NCI-H2196 (cell line): ENCODE measurements around the gene WNT5A.

Experiments used
- DNase-seq: peaks from one replicate; lab custom pipeline; 2025; ENCODE audit not compliant: unreplicated experiment; lab: John Stamatoyannopoulos, UW

Gene WNT5A

DNA sequence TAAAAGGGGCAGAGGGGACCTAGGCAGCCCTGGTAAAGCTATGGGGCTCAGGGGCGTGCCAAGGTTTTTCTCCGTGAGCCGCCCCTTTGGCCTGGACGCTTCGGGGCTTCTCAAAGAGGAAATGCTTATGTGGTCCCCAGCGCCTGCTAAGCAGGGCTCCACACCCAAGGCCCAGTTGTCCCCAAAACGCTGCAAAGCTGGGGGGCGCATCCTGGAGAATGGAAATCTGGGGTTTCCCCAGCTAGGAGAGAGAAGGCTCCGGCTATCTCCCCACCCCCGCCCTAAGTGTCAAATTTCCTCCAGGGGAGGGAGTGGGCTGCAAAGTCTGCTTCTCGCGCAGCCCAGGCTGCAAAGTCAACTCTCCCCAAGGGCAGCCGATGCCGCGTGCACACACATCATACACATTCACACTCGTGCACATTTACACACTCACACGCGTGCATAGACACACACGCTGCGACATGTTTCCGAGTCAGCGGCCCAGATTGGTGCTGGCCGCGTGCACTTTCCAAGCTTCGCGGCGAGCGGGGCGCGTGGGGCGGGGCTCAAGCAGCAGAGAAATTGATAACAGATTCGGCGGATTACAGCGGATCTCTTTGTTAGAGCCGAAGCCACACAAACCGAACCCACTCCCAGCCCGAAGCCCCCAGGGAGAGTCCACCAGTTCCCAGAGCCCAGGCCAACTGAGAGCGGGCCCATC lies 4.5 kb downstream of the WNT5A start:
- no peak for DNase-seq

DNA sequence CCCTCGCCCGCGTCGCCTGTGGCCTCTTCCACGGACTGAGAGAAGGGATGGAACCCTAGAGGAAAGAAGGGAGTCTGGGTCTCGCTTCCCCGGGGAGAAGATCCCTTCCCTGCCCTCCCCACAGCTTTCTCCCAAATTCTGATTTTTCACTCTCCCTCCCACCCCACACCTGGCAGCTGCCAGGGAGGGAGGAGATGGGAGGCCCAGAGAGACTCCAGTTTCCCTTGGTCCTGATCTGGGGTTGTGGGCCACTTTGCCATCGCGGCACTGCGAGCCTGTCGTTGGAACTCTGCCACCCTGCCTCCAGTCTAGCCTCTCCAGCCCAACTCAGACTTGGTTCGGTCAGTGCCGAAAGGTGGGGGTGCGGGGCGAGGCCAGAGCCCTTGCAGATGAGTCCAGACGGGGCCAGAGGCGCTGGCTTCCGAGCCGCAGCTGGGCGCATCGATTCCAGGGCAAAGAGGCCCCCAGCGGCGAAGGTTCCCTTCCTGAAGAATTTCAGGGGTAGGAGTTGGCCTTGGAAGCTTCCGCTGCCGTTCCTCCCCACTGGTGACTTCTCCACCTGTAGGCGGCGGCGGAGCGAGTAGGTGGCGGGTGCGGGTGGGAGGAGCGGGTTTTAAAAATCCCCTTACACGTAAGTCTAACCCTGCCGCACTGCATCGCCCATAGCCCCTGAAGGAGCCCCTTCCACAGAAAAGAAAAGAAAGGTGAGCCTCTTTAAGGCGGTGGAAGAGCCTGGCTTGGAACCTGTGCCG lies 5.2 kb downstream of the WNT5A start:
- no peak for DNase-seq

DNA sequence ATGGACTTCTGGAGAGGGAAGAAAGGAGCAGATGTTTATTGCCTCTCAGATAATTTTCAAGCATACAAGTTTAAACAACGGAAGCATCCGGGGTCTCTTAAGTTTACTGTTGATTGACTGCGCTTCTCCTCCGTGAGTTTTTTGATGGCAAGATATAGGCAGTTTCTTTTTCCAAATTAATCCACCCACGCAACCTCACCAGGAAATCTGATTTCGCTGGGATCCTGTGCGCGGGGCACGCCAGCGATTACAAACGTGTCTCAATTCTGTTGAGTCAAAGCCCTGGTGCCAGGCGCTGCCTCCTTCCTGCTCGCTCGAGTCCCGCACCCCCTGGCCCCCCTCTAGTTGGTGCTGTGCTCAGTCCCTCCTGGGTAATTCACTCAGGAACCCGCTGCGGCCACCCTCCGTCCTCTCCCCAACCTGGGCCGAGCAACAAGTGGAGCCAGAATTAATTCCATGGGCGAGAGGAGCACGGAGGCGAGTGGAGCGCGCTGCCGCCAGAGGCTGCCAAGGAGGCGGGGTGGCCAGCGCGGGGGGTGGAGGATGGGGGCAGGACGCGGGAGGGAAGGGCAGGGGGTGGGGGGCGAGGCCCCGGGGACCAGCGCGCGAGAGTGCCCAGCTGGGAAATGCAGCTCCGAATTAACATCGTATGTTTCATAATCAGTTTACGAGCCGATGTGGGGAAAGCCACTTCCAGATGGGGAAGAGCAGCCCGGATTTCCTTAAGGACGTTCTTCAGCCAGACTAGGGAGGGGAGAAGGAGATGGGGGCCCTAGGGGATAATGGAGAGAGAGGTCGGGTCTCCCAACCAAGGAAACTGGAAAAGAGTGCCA lies 6.0 kb downstream of the WNT5A start:
- DNase-seq: no peak

DNA sequence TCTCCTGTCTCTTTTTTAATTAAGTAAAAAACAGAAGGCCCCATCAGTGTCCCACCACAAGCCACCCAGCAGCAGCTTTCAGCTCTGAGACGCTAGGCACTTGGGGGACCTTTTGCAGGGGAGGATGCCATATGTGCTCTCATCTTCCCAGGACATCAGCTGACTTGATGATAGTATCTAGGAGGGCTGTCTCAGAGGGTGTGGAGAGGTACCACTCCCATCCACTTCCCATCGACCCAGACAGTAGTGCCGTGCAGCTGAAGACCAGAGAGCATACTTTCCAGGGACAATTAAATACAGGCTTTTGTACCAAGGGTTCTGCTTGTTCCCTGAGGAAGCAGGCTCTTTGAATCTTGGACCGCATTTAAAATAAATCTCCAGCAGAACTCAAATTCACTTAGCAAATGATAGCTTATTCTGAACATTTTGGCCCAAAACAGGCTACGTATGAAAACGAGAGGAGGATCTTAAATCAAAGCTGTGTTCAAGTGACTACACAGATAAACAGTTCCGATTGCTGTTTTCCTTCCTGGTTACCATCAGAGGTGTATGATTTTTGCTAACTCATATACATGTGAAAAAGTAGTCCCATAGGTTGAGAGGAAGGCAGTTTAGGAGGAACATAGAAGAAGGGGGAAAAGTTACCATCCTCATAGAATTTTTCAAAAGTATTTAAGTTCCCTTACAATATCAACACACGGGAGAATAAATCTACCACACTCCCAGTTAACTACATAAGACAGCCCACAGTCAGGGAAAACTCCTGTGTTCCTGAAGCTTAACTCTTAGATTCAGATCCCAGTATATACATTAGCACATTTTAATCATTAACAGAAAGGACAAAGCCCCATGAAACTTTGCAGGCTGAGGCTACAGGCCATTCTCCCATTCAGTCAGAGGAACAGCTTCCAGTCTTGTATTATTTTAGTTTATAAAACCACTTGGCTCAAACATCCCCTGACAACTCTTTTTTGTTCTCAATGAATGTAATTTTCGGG lies 9.5 kb downstream of the WNT5A start:
- no peak for DNase-seq

DNA sequence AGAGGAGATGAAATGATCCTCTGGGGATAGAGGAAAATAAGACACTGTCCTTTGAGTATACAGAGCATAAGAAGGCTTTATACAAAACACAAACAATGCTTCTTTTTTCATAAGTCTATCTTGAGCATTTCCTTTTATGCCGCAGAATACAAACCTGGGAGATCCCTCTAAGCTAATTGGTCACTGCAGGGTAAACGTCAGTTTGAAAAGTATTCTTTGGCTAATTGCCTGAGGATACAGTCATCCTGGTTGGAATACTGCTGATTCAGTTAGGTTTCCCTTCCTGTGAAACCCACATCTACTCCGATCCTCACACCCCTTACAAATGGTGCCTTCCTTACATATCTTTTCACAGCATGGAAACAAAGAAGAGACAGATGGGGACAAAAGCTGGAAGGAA lies 10.6 kb downstream of the WNT5A start:
- DNase-seq: no peak

DNA sequence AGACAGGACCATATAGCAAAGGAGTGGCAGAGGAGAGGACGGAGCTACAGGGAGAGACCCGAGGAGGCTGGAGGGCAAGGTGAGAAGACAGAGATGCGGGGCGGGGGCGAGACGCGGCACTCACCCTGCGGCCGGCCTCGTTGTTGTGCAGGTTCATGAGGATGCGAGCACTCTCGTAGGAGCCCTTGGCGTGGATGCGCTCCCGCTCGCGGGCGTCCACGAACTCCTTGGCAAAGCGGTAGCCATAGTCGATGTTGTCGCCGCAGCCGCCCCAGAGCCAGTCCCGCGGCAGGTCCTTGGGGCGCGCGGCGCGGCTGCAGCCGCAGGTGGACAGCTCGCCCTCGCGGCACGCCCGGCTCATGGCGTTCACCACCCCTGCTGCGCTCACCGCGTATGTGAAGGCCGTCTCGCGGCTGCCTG lies 12.9 kb downstream of the WNT5A start:
- no peak for DNase-seq

DNA sequence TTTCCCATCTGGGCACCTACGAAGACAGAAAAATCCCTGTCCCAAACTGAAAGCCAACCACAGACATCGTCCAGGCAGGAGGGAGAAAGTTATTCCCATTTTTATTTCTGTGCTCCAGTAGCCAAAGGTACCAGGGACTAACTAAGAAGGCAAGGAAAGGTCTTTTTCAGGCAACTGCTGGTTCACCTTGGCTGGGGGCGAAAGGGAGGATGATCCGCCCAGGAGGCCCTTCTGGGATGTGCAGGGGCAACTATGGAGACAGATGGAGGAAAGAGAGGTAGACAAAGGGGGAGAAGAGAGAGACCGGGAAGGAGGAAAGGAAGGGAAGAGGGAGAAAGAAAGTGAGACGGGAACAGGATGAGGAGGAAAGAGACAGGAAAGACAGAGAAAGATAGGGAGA lies 13.3 kb downstream of the WNT5A start:
- no peak for DNase-seq

DNA sequence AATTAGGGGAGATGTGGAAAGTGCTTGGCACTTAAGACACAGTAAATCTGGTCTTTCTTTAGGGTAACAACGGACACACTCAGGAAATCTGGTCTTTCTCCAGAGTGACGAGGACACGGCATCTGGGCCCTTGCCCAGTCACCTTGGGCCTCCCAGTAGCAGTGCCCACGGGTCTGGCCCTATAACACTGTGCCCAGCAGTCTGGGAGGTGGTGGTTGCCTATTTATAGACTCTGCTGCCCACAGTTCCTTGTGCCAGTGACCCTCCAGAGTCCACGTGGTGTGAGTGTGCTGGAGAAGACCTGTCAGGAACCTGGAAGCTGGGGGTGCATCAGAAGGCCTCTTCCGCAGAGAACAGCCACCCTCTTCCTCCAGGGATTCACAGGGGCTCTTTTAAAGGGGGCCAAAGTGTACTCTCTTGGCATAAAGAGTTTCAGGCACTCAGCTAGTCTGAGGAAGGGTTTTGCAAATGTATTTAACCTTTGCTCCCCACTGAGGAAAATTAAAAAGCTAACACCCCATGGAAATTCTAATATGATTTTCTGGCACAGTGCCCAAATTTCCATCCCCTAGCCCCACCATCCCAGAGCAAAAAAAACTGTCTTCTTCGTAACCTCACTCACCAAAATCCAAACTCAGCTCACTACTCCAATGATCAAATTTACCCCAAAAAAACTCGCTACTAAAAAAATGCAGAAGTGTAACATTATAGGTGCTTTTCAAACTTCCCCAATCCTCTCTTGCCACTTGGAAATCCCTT lies 15.4 kb downstream of the WNT5A start:
- DNase-seq: no peak

DNA sequence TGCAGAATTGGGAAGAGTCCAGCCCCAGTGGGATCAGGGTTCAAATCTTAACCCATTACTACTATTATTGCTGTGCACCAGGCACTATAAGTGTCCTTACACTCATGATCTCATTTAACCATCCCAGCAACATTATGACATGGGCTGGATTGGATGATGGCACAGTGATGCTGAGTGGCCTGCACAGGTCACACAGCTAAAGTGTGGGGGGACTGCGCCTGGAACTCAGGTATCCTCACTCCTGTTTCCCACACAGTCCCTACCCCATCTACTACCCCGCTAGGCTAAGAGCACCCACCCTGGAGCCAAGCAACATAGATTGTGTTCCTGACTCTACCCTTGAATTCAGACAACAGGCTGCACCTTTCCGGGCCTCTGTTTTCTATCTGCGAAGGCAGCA lies 16.0 kb downstream of the WNT5A start:
- no peak for DNase-seq

DNA sequence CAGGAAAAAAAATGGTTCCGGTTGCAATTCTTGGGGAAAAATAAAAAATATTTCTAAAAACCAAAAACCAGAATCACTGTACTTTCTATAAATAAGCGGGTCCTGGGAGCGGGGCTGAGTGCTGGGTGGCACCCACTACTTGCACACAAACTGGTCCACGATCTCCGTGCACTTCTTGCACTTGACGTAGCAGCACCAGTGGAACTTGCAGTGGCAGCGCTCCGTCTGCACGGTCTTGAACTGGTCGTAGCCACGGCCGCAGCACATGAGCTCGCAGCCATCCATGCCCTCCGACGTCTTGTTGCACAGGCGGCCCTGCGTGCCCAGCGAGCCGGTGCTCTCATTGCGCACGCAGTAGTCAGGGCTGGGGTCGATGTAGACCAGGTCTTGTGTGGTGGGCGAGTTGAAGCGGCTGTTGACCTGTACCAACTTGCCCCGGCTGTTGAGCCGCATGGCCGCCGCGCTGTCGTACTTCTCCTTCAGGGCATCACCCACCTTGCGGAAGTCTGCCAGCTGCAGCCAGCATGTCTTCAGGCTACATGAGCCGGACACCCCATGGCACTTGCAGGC lies 17.1 kb downstream of the WNT5A start:
- no peak for DNase-seq

DNA sequence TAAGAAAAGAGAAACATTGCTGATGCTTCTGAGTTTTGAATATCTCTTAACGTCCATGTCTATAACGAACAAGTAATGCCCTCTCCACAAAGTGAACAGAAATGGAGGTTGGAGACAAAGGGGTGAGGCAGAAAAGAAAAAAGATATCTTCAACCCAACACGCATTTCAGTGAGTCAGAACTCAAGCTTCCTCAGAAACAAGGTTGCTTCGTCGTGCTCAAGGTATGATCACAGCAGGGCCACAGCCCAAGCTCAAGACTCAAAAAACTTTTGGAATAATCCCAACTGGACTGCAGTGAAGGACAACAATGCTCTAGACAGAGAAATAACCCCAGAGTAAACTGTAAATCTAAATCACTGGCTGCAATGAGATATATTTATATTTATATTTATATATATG lies 18.9 kb downstream of the WNT5A start:
- no peak for DNase-seq

DNA sequence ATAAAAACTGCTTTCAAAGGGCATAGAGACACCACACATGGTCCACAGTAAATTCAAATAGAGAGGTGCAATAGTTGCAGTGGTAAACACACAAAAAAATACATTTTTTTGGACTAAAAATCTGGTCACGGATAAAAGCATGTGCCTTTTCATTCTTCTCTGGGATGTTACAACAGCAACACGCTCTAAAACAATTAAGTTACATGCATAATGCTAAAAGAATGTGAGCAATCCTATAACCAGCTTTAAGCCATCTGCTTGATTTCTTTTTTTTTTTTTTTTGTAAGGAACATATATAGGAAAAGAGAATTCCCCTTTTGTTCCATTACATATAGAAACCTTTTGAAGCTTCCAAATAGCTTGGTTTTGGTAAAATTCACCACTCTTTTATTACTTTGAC lies 20.0 kb downstream of the WNT5A start:
- DNase-seq: no peak

DNA sequence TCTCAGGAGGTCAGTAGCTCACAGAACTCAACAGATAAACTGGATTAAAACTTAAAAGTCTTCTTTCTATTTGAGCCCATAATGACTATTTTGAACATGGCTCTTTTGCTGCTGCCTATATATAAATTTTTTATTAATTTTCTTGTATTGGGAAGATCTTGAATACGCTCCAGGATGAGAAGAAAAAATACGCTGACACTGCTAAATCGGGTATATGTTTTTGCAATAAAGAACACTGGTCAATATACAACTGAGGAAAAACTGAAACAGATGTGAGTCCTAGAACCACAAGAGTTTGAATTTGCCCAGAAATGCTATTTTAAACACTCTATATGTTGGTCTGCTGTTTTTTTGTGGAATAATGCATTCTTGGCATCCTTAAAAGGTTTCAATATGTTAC lies 20.6 kb downstream of the WNT5A start:
- no peak for DNase-seq

DNA sequence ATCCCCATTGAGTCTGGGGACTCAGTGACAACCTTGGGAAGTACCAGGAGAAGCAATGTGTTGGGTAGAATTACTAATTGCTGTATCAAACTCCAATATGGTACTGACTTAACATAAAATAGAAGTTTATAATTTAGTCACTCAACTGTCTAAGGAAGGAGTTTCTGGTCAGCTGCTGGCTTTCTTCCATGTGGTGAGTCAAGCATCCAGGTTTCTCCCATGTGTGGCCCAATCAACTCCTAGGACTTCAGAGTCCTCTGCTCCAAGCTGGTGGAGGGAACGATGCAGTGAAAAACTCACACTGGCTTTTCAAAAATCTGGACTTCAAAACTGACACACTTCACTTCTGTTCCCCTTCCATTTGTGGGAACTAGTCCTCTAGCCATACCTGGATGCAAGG lies 25.2 kb downstream of the WNT5A start:
- no peak for DNase-seq

DNA sequence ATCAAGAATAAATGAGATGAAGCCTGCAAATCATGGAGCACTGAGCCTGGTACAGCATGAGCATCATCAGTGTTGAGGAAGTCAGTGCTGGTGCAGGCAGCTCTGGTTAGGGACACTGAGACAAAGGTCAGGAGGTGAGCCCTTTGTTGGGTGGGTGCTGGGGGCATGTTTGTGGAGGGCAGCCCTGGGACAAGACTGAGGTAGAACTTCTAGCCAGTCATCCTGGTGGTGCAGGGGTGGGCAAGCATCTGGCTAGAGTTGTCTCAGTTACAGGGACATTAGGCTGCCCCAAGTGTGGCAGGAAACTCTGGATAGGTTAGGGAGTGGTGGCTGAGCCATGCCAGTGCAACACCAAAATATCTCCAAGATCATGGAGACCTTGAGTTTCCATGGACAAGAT lies 27.3 kb downstream of the WNT5A start:
- DNase-seq: no peak

DNA sequence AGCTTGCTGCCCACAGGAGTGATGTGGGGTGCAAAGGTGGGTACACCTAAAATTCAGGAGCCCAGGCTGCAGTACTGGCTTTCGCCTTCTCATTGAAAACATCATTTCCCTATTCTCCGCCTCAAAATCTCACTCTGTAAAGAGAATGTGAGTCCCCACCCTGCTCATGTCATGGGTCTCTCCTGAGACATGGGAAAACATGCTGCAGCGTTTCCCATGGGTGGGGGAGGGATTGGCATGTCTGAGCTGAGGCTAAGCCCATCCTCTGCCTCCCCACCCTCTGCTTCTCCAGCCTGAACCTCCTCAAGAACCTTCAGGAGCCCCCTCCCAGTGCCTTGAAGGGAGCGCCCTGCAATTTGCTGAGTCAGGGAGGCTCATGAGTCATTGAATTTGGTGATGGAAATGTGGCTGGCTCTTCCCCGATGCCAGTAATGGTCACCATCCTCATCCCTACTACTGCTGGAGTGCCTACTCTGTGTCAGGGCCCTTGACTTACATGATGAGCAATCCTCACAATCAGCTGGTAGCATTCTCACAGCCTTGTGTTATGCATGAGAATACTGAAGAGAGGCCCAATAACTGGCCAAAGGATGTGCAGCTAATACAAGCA lies 28.8 kb downstream of the WNT5A start:
- DNase-seq: no peak

DNA sequence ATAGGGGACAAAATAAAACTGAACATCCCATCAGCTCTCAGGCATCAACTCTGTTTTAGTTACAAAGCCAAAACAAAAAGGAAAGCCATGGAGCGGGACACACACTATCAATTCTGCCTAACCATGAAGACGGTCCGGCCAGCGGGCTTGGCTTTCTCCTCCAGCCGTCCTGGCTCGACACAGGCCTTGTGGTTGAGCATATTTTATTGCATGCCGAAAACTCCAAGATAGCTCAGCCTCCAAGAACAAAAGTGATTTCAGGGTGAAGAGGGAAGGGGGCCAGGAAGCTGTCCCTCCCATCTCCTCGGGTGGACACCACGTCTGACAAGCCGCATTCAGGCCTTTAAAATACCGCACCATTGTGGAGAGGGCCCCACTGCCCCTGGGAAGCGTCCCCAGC lies 31.2 kb downstream of the WNT5A start:
- DNase-seq: no peak

DNA sequence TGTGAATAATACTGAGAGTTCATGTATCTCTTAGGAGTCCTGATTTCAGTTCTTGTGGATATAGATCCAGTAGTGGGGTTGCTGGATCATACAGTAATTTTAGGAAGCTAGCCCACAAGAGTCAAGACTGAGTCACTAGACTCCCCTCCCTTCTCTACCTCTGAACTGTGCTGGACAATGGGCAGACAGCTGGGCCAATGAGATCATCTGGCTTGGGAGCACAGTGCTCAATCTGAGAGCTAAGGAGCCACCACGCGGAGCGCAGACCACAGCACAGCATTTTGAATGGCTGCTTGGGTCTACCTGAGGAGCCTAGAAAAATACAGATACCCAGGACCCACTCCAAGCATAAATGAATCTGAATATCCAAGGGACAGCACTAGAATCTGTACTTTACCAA lies 32.5 kb downstream of the WNT5A start:
- DNase-seq: no peak

DNA sequence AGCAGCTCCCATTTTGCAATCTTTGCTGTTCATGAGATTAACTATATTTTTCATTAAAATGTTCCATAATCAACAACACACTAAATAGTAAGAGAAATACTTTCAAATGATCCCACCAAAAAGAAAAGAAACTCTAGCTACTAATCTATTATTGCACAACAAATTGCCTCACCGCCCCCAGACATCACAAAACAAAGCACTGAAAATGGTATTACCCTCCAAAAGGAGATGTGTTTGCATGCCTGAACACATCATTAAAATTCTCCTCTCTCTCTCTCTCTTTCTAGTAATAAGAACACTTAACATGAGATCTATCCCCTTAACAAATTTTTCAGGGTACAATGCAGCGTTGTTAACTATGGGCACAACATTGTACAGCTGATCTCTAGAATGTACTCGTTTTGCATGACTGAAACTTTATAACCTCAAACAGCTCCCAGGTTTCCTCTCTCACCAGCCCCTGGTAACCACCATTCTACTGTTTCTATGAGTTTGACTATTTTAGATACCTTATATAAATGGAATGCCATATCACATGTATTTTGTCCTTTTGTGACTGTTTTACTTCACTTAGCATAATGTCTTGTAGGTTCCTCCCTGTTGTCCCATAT lies 33.1 kb downstream of the WNT5A start:
- no peak for DNase-seq
